PC-9 (cell line): ENCODE measurements around the gene PVALEF. TPM values are rescaled to one million over a fixed set of nuclear protein-coding genes. Genes with fewer than 3 reads are reported as not detected.

ENCODE experiments used
- BruUV-seq: library from RNA; stranded (reverse); fragments of 400-500 nt; replicated peaks from 2 replicates; lab custom pipeline; 2021; lab: Mats Ljungman, UMichigan
- CTCF ChIA-PET: fragments of 300-600 bp; sonication (Branson Sonifier 250); formaldehyde crosslinking; loops from one replicate; lab custom pipeline; 2022; ENCODE audit warnings: antibody characterized with exemption; lab: Charles Lee
- POLR2A ChIA-PET: fragments of 300-600 bp; sonication (Branson Sonifier 250); formaldehyde crosslinking; loops from one replicate; lab custom pipeline; 2022; ENCODE audit warnings: antibody characterized with exemption; ENCODE audit not compliant: unreplicated experiment; lab: Charles Lee
- DNase-seq, 2 experiments: peaks; one replicate each; pipeline versions ENCODE4 v3.0.0 to v3.0.0-alpha.2; 2015 to 2022; ENCODE audit warnings: mixed read lengths in 1 of 2
- H2AFZ ChIP-seq: fragments of 200-600 bp; sonication (generic); 2 replicates; pipeline ENCODE4 v1.8.1; 2017; ENCODE audit warnings: antibody characterized with exemption
- H3F3A ChIP-seq: fragments of 200-600 bp; sonication (generic); 2 replicates; pipeline ENCODE4 v1.8.1; 2017; ENCODE audit warnings: antibody characterized with exemption, mild to moderate bottlenecking, low read depth; ENCODE audit not compliant: insufficient read depth
- H3K27ac ChIP-seq: fragments of 200-600 bp; sonication (generic); 2 replicates; pipeline ENCODE4 v1.6.1; 2016; ENCODE audit warnings: mixed run types
- H3K27me3 ChIP-seq: fragments of 200-600 bp; sonication (generic); 2 replicates; pipeline ENCODE4 v1.6.1; 2016; ENCODE audit warnings: low read depth, mixed run types; ENCODE audit not compliant: insufficient read depth
- H3K36me3 ChIP-seq: fragments of 200-600 bp; sonication (generic); 2 replicates; pipeline ENCODE4 v1.6.1; 2016; ENCODE audit warnings: low read depth, mixed run types
- H3K4me1 ChIP-seq: fragments of 200-600 bp; sonication (generic); replicated peaks from 2 replicates; pipeline ENCODE4 v1.6.1; 2016; ENCODE audit warnings: mixed run types; ENCODE audit not compliant: insufficient read depth
- H3K4me2 ChIP-seq: fragments of 200-600 bp; sonication (generic); 2 replicates; pipeline ENCODE4 v1.6.1; 2017; ENCODE audit warnings: mixed run types
- H3K4me3 ChIP-seq: fragments of 200-600 bp; sonication (generic); 2 replicates; pipeline ENCODE4 v1.6.1; 2016; ENCODE audit warnings: mixed run types
- H3K79me2 ChIP-seq: fragments of 200-600 bp; sonication (generic); 2 replicates; pipeline ENCODE4 v1.6.1; 2017; ENCODE audit warnings: low read depth, mixed run types
- H3K9me2 ChIP-seq: fragments of 200-600 bp; sonication (generic); 2 replicates; pipeline ENCODE4 v1.8.1; 2017; ENCODE audit warnings: mild to moderate bottlenecking; ENCODE audit not compliant: insufficient read depth
- H3K9me3 ChIP-seq: fragments of 200-600 bp; sonication (generic); 2 replicates; pipeline ENCODE4 v1.8.1; 2016; ENCODE audit warnings: low read depth; ENCODE audit not compliant: insufficient read depth
- H4K20me1 ChIP-seq: fragments of 200-600 bp; sonication (generic); 2 replicates; pipeline ENCODE4 v1.8.1; 2017; ENCODE audit not compliant: insufficient read depth
- CTCF ChIP-seq: fragments of 200-600 bp; sonication (generic); conservative IDR thresholded peaks from 2 replicates; pipeline ENCODE4 v1.6.1; 2017; ENCODE audit warnings: mixed run types, antibody characterized with exemption, mild to moderate bottlenecking, moderate library complexity
- EZH2 ChIP-seq: fragments of 200-600 bp; sonication (generic); IDR thresholded peaks from 2 replicates; pipeline ENCODE4 v1.8.0; 2017; ENCODE audit warnings: antibody characterized with exemption, low read depth
- intact Hi-C: fragments of 100-400 bp; cut with micrococcal nuclease; formaldehyde crosslinking; loops from one replicate; pipeline ENCODE4 v1.10.0; 2022; ENCODE audit not compliant: unreplicated experiment
- total RNA-seq: library from RNA; stranded (reverse); gene quantifications from 2 replicates; pipeline ENCODE4 v1.2.3, GENCODE V29; 2021

PVALEF gene
- total RNA-seq, 1 experiment from 2014 or later = not detected

- no peak overlapping the region for H3K27ac ChIP-seq
- DNase-seq = no peak
- ChIA-PET POLR2A (no interaction called here), CTCF (interaction anchor here (0.6 kb wide), 1 partner anchor 184 kb away, joined by 3 read pairs; no protein-coding TSS in a partner anchor)
- H3K36me3 ChIP-seq = no peaks in the 10 kb centered on the region
- no peaks in the 10 kb centered on the region for H3K9me2 ChIP-seq
- no peak overlapping the region for H3K4me3 ChIP-seq
- H3F3A ChIP-seq = no peaks in the 10 kb centered on the region
- H3K27me3 ChIP-seq = no peaks in the 10 kb centered on the region
- no peak overlapping the region for H2AFZ ChIP-seq
- no peak overlapping the region for H3K4me2 ChIP-seq
- no peaks in the 10 kb centered on the region for H3K79me2 ChIP-seq
- intact Hi-C loops = no loop called here
- BruUV-seq = no TSS peak
- no peaks in the 10 kb centered on the region for H4K20me1 ChIP-seq
- H3K4me1 ChIP-seq = peaks cover 7% of the 10 kb centered on the region; the same call in 1 of the 2 replicates
- H3K9me3 ChIP-seq = no peaks in the 10 kb centered on the region
- TF ChIP-seq CTCF (no peak), EZH2 (no peak)
Observed at GRCh38 chr17:81190591-81190990, 25.3 kb downstream of the PVALEF start.

GRCh38 chr17:81191116-81191515, 25.8 kb downstream of the PVALEF start:
- ChIA-PET CTCF (interaction anchor here (0.6 kb wide), 1 partner anchor 184 kb away, joined by 3 read pairs; no protein-coding TSS in a partner anchor), POLR2A (no interaction called here)
- Histone ChIP-seq H4K20me1 (no peaks in the 10 kb centered on the region), H3K4me2 (no peak overlapping the region), H3K4me3 (no peak overlapping the region), H2AFZ (no peak overlapping the region), H3K27ac (no peak overlapping the region), H3K9me2 (no peaks in the 10 kb centered on the region), H3K4me1 (peaks cover 7% of the 10 kb centered on the region; the same call in 1 of the 2 replicates), H3K9me3 (no peaks in the 10 kb centered on the region), H3F3A (no peaks in the 10 kb centered on the region), H3K79me2 (no peaks in the 10 kb centered on the region), H3K36me3 (no peaks in the 10 kb centered on the region), H3K27me3 (no peaks in the 10 kb centered on the region)
- TF ChIP-seq EZH2 (no peak), CTCF (no peak)
- no peak for DNase-seq
- no TSS peak for BruUV-seq
- intact Hi-C loops = no loop called here

GRCh38 chr17:81191646-81192045, 26.3 kb downstream of the PVALEF start:
- TF ChIP-seq CTCF = no peak
- no peak for TF ChIP-seq EZH2
- Histone ChIP-seq H4K20me1 (no peaks in the 10 kb centered on the region), H3K79me2 (no peaks in the 10 kb centered on the region), H3K9me2 (no peaks in the 10 kb centered on the region), H3K4me3 (no peak overlapping the region), H3K9me3 (no peaks in the 10 kb centered on the region), H3K36me3 (no peaks in the 10 kb centered on the region), H3K4me1 (peaks cover 7% of the 10 kb centered on the region; the same call in 1 of the 2 replicates), H2AFZ (no peak overlapping the region), H3K27ac (no peak overlapping the region), H3K27me3 (no peaks in the 10 kb centered on the region), H3K4me2 (no peak overlapping the region), H3F3A (no peaks in the 10 kb centered on the region)
- POLR2A ChIA-PET = no interaction called here
- DNase-seq = no peak
- intact Hi-C loops = no loop called here
- no TSS peak for BruUV-seq
- CTCF ChIA-PET = interaction anchor here (1.0 kb wide), 1 partner anchor 94 kb away, joined by 4 read pairs; no protein-coding TSS in a partner anchor
